Retina (tissue), 1 donor: ENCODE results near the gene SMIM5.

Experiments used
- DNase-seq: peaks from one replicate; pipeline ENCODE4 v3.0.0-alpha.2; 2016

SMIM5 gene

DNA sequence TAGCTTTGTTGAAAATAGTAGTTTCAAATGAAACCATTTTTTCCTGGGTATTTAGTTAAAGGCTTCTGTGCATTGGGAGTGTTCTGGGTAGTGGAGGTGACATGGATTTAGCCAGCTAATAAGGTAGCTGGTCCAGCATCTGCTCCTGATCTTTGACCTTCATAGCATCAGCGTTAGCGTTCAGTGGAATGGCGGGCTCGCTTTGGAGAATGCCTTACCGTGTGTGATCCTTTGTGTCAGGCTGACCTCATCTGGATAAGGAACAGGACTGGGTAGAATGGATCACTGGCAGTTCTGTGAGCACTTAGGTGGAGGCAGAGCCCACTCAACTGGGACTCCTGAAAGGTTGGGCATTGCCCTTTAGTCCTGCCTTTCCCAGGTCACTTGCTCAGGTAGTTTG is 37.6 kb downstream of the SMIM5 start:
- no peak for DNase-seq

- DNase-seq = no peak
Observed at GRCh38 chr17:75672011-75672410, 38.8 kb downstream of the SMIM5 start.

GRCh38 chr17:75673487-75673886 is 40.3 kb downstream of the SMIM5 start:
- no peak for DNase-seq

DNA sequence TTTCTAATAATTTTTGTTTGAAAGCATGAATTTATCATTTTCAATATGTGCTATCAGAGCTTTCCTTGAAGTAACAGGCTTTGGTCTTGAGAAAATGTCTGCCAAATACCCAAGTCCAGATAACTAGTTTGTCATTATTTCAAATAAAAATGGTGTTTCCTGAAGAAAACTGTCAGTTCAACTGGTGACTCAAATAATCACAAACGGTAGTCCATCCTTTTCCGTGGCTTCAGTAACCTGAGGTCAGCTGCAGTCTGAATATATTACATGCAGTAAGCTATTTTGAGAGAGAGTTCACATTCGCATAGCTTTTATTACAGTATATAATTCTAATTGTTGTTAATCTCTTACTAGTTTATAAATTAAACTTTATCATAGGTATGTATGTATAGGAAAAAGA is 43.2 kb downstream of the SMIM5 start:
- no peak for DNase-seq

- no peak for DNase-seq
Observed at GRCh38 chr17:75679706-75680211, 46.5 kb downstream of the SMIM5 start.

- no peak for DNase-seq
Observed at GRCh38 chr17:75680431-75680830, 47.2 kb downstream of the SMIM5 start.

GRCh38 chr17:75681289-75681688 is 48.1 kb downstream of the SMIM5 start:
- no peak for DNase-seq

DNA sequence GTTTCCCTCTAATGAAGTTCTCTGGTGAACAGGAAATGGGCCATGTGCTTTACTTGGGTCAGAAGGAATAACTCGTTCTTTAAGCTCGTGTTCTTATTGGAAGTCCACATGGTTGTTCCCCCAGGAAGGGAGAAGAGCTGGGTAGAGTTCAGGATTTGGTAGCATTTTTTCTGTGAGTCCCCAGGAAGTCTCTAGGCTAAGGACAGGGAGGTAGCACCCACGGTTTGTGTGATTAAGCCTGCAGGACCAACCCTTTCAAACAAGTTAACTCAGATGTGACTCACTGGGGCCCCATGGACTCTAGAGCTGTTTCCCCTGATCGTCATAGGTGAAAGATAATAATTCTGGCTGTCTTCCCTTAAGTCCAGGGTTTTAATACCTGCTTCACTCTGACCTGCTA is 50.3 kb downstream of the SMIM5 start:
- DNase-seq = no peak

GRCh38 chr17:75684249-75684648 is 51.0 kb downstream of the SMIM5 start:
- no peak for DNase-seq

DNA sequence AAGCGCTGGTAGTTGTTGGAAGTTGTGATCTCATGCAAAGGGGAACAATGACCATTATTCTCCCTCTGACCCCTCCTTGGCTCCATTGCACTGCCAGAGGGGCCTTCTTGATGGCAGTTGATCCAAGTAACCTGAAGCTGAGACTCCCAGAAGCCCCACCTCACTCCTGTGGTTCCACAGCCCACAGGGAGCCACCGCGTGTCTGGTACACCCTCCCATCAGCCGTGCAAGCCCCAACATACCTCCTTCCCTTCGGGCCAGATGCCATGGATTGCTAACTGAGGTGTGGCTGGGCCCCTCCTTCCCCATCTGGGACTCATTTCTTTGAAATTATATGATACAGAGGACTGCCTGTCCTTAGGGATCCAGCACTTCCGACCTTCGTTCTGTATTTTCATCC is 51.7 kb downstream of the SMIM5 start:
- no peak for DNase-seq

DNA sequence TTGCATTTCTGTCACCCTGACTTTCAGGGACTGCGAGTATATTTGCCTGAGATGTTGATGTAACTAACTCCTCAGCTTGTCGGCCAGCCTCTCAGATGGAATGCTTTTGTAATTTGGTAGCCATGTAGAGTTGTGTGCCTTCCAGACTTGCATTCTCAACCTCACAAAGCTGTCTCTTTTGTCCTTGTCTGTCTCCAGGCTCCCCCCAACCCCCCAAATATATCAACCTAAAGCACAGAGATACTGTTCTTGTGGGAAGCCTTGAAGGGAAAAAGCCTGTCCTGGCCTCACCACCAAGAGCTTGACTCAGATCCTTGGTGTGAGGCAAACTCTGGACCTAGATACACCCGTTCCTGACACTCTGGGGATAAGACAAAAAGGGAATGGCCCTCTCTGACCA is 52.3 kb downstream of the SMIM5 start:
- no peak for DNase-seq

GRCh38 chr17:75688209-75688825 is 55.1 kb downstream of the SMIM5 start:
- no peak for DNase-seq

DNA sequence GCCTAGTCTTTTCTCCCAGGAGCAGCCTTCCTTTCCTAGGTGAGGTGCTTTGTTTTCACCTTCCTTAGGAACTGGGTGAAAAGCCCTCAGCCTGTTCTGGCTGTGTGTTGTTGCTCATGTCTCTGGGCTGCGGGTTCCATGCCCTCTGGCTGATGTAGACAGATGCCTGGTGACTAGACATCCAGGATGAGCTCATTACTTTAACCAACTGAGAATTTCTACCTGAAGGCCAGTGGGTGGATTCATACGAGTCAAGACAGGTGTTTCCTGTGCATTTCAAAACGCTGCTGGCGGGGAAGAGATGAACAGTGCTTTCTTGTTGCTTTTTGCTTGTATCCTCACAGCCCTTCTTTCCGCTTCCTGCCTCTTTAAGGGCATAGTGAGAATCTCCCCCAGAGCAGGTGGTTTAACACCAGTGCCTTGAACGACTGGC is 56.2 kb downstream of the SMIM5 start:
- no peak for DNase-seq
